Hepatocyte (in vitro differentiated cells): ENCODE data around the gene SKAP2. TPM values are rescaled to one million over a fixed set of nuclear protein-coding genes. Genes with fewer than 3 reads are reported as not detected.

Source experiments
- DNase-seq: peaks from one replicate; pipeline ENCODE4 v3.0.0-alpha.2; 2016; ENCODE audit warnings: low spot score
- H2AFZ ChIP-seq: fragments of 200-600 bp; sonication (generic); 2 replicates; pipeline ENCODE4 v1.6.0; 2016; ENCODE audit warnings: antibody characterized with exemption, mild to moderate bottlenecking
- H3K27ac ChIP-seq: fragments of 200-600 bp; sonication (generic); 2 replicates; pipeline ENCODE4 v1.5.1; 2016; ENCODE audit warnings: mild to moderate bottlenecking
- H3K27me3 ChIP-seq: fragments of 200-600 bp; sonication (generic); 2 replicates; pipeline ENCODE4 v1.6.1; 2016
- H3K36me3 ChIP-seq: fragments of 200-600 bp; sonication (generic); replicated peaks from 2 replicates; pipeline ENCODE4 v1.5.1; 2016; ENCODE audit warnings: low read depth; ENCODE audit not compliant: insufficient read depth
- H3K4me1 ChIP-seq: fragments of 200-600 bp; sonication (generic); 2 replicates; pipeline ENCODE4 v1.5.1; 2016; ENCODE audit warnings: mild to moderate bottlenecking, moderate library complexity; ENCODE audit not compliant: insufficient read depth
- H3K4me2 ChIP-seq: fragments of 200-600 bp; sonication (generic); 2 replicates; pipeline ENCODE4 v1.6.0; 2016
- H3K4me3 ChIP-seq: fragments of 200-600 bp; sonication (generic); 2 replicates; pipeline ENCODE4 v1.5.1; 2016; ENCODE audit warnings: mild to moderate bottlenecking
- H3K79me2 ChIP-seq: fragments of 200-600 bp; sonication (generic); 2 replicates; pipeline ENCODE4 v1.6.0; 2017; ENCODE audit warnings: mild to moderate bottlenecking
- H3K9me2 ChIP-seq: fragments of 200-600 bp; sonication (generic); replicated peaks from 2 replicates; pipeline ENCODE4 v1.6.0; 2017; ENCODE audit warnings: mild to moderate bottlenecking; ENCODE audit not compliant: insufficient read depth
- H3K9me3 ChIP-seq: fragments of 200-600 bp; sonication (generic); 2 replicates; pipeline ENCODE4 v1.5.1; 2016; ENCODE audit warnings: low read depth, mild to moderate bottlenecking
- H4K20me1 ChIP-seq: fragments of 200-600 bp; sonication (generic); 2 replicates; pipeline ENCODE4 v1.6.0; 2016; ENCODE audit warnings: mild to moderate bottlenecking; ENCODE audit not compliant: insufficient read depth, poor library complexity, severe bottlenecking
- CTCF ChIP-seq: fragments of 200-600 bp; sonication (generic); IDR thresholded peaks from 2 replicates; pipeline ENCODE4 v1.5.1; 2016; ENCODE audit warnings: antibody characterized with exemption, mild to moderate bottlenecking; ENCODE audit not compliant: poor library complexity
- EZH2 ChIP-seq: fragments of 200-600 bp; sonication (generic); IDR thresholded peaks from 2 replicates; pipeline ENCODE4 v1.6.1; 2016; ENCODE audit warnings: antibody characterized with exemption, mild to moderate bottlenecking, borderline replicate concordance
- EZH2phosphoT487 ChIP-seq: fragments of 200-600 bp; sonication (generic); IDR thresholded peaks from one replicate; pipeline ENCODE4 v1.6.1; 2018; ENCODE audit warnings: antibody characterized with exemption, mild to moderate bottlenecking, low read depth, moderate library complexity; ENCODE audit not compliant: unreplicated experiment, severe bottlenecking
- WGBS: methylation state at CpG from one replicate; pipeline ENCODE4 v1.1.6; 2016; ENCODE audit warnings: low lambda C conversion rate; ENCODE audit errors: missing lambda C conversion rate; 5-methylcytosine and 5-hydroxymethylcytosine counted together
- polyA plus RNA-seq: library from polyadenylated mRNA; unstranded; fragments of >200 nt; fragmentation: Nextera tagmentation; extraction: Ambion mirVana; gene quantifications from 2 replicates; pipeline ENCODE4 v1.2.1, GENCODE V29; 2016
- total RNA-seq: library from RNA; depleted of rRNA; stranded (reverse); fragments of >200 nt; gene quantifications from 2 replicates; pipeline ENCODE4 v1.2.3, GENCODE V29; 2014

The SKAP2 gene
- total and polyA plus RNA-seq, 2 experiments from 2014 or later = 8.4 to 13.5 TPM

GRCh38 chr7:26860361-26860760, 4.0 kb downstream of the SKAP2 start:
- TF ChIP-seq EZH2phosphoT487 (no peak), CTCF (peak; percentile 42), EZH2 (no peak)
- no peaks in the 10 kb centered on the region for H3K36me3 ChIP-seq
- peaks cover 3% of the 10 kb centered on the region for H3K4me1 ChIP-seq
- 55% methylated on average over 2 of the region's 2 CpGs for WGBS
- no peak overlapping the region for H3K4me2 ChIP-seq
- H2AFZ ChIP-seq = no peak overlapping the region
- H3K27ac ChIP-seq = no peak overlapping the region
- peaks cover 64% of the 10 kb centered on the region for H3K27me3 ChIP-seq
- peak; percentile 30 for DNase-seq
- no peak overlapping the region for H3K4me3 ChIP-seq
- no peaks in the 10 kb centered on the region for H3K9me2 ChIP-seq
- H3K9me3 ChIP-seq = no peaks in the 10 kb centered on the region
- H4K20me1 ChIP-seq = no peaks in the 10 kb centered on the region
- H3K79me2 ChIP-seq = peaks cover 11% of the 10 kb centered on the region

- H3K4me1 ChIP-seq = peaks cover 3% of the 10 kb centered on the region
- H3K36me3 ChIP-seq = no peaks in the 10 kb centered on the region
- no peak overlapping the region for H3K4me2 ChIP-seq
- no peaks in the 10 kb centered on the region for H3K9me2 ChIP-seq
- no peak overlapping the region for H3K4me3 ChIP-seq
- H3K27me3 ChIP-seq = peaks cover 70% of the 10 kb centered on the region
- no peak overlapping the region for H2AFZ ChIP-seq
- no peaks in the 10 kb centered on the region for H3K9me3 ChIP-seq
- TF ChIP-seq EZH2phosphoT487 (no peak), EZH2 (no peak), CTCF (no peak)
- H4K20me1 ChIP-seq = no peaks in the 10 kb centered on the region
- H3K27ac ChIP-seq = no peak overlapping the region
- no peak for DNase-seq
- H3K79me2 ChIP-seq = peaks cover 11% of the 10 kb centered on the region
These were observed 4.7 kb downstream of the SKAP2 start for GRCh38 chr7:26859720-26860119.

- Histone ChIP-seq H3K27ac (no peak overlapping the region), H4K20me1 (no peaks in the 10 kb centered on the region), H3K36me3 (no peaks in the 10 kb centered on the region), H3K9me3 (no peaks in the 10 kb centered on the region), H3K4me2 (no peak overlapping the region), H3K9me2 (no peaks in the 10 kb centered on the region), H3K4me3 (no peak overlapping the region), H3K79me2 (peaks cover 11% of the 10 kb centered on the region), H2AFZ (no peak overlapping the region), H3K4me1 (peaks cover 3% of the 10 kb centered on the region), H3K27me3 (peaks cover 74% of the 10 kb centered on the region)
- 86% methylated on average over 3 of the region's 3 CpGs for WGBS
- DNase-seq = no peak
- TF ChIP-seq EZH2phosphoT487 = no peak
- no peak for TF ChIP-seq EZH2
- no peak for TF ChIP-seq CTCF
These were observed 5.7 kb downstream of the SKAP2 start for GRCh38 chr7:26858735-26859134.

GRCh38 chr7:26858241-26858715, 6.1 kb downstream of the SKAP2 start:
- H3K27me3 ChIP-seq = peaks cover 74% of the 10 kb centered on the region

More at GRCh38 chr7:26858241-26858715, 6.1 kb downstream of the SKAP2 start:
- TF ChIP-seq CTCF (no peak), EZH2phosphoT487 (no peak), EZH2 (no peak)
- H3K4me2 ChIP-seq = peak overlapping the region; percentile 68
- H3K4me3 ChIP-seq = no peak overlapping the region
- H3K9me3 ChIP-seq = no peaks in the 10 kb centered on the region
- H4K20me1 ChIP-seq = no peaks in the 10 kb centered on the region
- H3K79me2 ChIP-seq = peaks cover 11% of the 10 kb centered on the region
- DNase-seq = no peak
- H3K36me3 ChIP-seq = no peaks in the 10 kb centered on the region
- H3K9me2 ChIP-seq = no peaks in the 10 kb centered on the region
- peaks cover 3% of the 10 kb centered on the region for H3K4me1 ChIP-seq
- no peak overlapping the region for H2AFZ ChIP-seq
- 54% methylated on average over 5 of the region's 5 CpGs for WGBS
- H3K27ac ChIP-seq = no peak overlapping the region
